IMR-90 (cell line): ENCODE results near the gene PNMA8A.

ENCODE experiments used
- BHLHE40 ChIP-seq: fragments of 150-350 bp; IDR thresholded peaks from 2 replicates; pipeline ENCODE4 v1.6.1; 2016; ENCODE audit warnings: mild to moderate bottlenecking, low read depth, low read length
- CEBPB ChIP-seq: IDR thresholded peaks from 2 replicates; pipeline ENCODE4 v1.6.1; 2012; ENCODE audit warnings: low read depth, low read length, improper control_type of control experiment
- CHD1 ChIP-seq: IDR thresholded peaks from 2 replicates; pipeline ENCODE4 v1.6.1; 2012; ENCODE audit warnings: low read depth, low read length, improper control_type of control experiment
- FOS ChIP-seq: fragments of 150-350 bp; IDR thresholded peaks from 2 replicates; pipeline ENCODE4 v1.6.1; 2016; ENCODE audit warnings: low read depth, low read length
- MAZ ChIP-seq: IDR thresholded peaks from 2 replicates; pipeline ENCODE4 v1.6.1; 2012; ENCODE audit warnings: low read depth, mild to moderate bottlenecking, low read length, improper control_type of control experiment, moderate library complexity, borderline replicate concordance
- MXI1 ChIP-seq: IDR thresholded peaks from 2 replicates; pipeline ENCODE4 v1.6.1; 2012; ENCODE audit warnings: low read depth, mild to moderate bottlenecking, low read length, moderate library complexity, borderline replicate concordance
- POLR2A ChIP-seq: IDR thresholded peaks from 2 replicates; pipeline ENCODE4 v1.6.1; 2012; ENCODE audit warnings: mild to moderate bottlenecking, low read depth, low read length
- RAD21 ChIP-seq: IDR thresholded peaks from 2 replicates; pipeline ENCODE4 v1.6.1; 2012; ENCODE audit warnings: low read length, improper control_type of control experiment
- RCOR1 ChIP-seq: IDR thresholded peaks from 2 replicates; pipeline ENCODE4 v1.6.1; 2012; ENCODE audit warnings: mild to moderate bottlenecking, low read length, improper control_type of control experiment; ENCODE audit not compliant: insufficient replicate concordance
- SMC3 ChIP-seq: fragments of 150-350 bp; IDR thresholded peaks from 2 replicates; pipeline ENCODE4 v1.6.1; 2016; ENCODE audit warnings: low read depth, mild to moderate bottlenecking, antibody characterized with exemption, low read length, moderate library complexity
- TF ChIP-seq, protein P1 (sequence below): conservative IDR thresholded peaks from 2 replicates; pipeline ENCODE4 v1.5.1; 2012; ENCODE audit warnings: mild to moderate bottlenecking, low read depth, low read length, improper control_type of control experiment

DNA sequence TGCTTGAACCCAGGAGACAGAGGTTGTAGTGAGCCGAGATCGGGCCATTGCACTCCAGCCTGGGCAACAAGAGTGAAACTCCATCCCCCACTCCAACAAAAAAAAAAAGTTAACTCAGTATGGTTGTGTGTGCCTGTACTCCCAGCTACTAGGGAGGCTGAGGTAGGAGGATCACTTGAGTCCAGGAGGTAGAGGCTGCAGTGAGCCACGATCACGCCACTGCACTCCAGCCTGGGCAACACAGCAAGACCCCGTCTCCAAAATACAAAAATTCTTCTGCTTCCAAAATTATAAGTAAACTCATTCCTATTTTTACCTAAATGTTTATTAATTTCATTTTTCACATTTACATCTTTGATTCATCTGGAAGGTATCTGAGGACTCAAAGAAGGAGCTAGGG lies 14.4 kb downstream of the PNMA8A start:
- TF ChIP-seq POLR2A: no peak
- TF ChIP-seq, protein P1, sequence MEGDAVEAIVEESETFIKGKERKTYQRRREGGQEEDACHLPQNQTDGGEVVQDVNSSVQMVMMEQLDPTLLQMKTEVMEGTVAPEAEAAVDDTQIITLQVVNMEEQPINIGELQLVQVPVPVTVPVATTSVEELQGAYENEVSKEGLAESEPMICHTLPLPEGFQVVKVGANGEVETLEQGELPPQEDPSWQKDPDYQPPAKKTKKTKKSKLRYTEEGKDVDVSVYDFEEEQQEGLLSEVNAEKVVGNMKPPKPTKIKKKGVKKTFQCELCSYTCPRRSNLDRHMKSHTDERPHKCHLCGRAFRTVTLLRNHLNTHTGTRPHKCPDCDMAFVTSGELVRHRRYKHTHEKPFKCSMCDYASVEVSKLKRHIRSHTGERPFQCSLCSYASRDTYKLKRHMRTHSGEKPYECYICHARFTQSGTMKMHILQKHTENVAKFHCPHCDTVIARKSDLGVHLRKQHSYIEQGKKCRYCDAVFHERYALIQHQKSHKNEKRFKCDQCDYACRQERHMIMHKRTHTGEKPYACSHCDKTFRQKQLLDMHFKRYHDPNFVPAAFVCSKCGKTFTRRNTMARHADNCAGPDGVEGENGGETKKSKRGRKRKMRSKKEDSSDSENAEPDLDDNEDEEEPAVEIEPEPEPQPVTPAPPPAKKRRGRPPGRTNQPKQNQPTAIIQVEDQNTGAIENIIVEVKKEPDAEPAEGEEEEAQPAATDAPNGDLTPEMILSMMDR: no peak
- TF ChIP-seq MXI1: no peak
- TF ChIP-seq MAZ: no peak
- no peak for TF ChIP-seq BHLHE40
- no peak for TF ChIP-seq SMC3
- TF ChIP-seq RAD21: no peak
- no peak for TF ChIP-seq CEBPB
- no peak for TF ChIP-seq FOS
- TF ChIP-seq CHD1: no peak
- no peak for TF ChIP-seq RCOR1
